HTERT RPE-1 (cell line): Measurements from ENCODE around the gene DHCR24.

ENCODE experiments used
- in situ Hi-C: fragments of 300-500 bp; cut with MboI; formaldehyde crosslinking; loops from 4 replicates; pipeline ENCODE4 v1.14.3; 2020; ENCODE audit warnings: low sequenced_read_pairs

Gene DHCR24

GRCh38 chr1:54804471-54805132, 82.4 kb downstream of the DHCR24 start:
- in situ Hi-C loops = no loop called here

GRCh38 chr1:54803761-54804470, 83.1 kb downstream of the DHCR24 start:
- in situ Hi-C loops = no loop called here

- in situ Hi-C loops = no loop called here
These were observed 85.9 kb downstream of the DHCR24 start, which contains the start of gene TTC22 for GRCh38 chr1:54800899-54801759. TTC22 (minus strand) TSS chr1:54801323; CDS start chr1:54801163, 160 bp downstream.

GRCh38 chr1:54800041-54800898, 86.7 kb downstream of the DHCR24 start:
- in situ Hi-C loops = no loop called here
